ENCODE data around the gene MAP4K2. TPM values are rescaled to one million over a fixed set of nuclear protein-coding genes. Genes with fewer than 3 reads are reported as not detected.

MAP4K2 gene
- total and polyA plus RNA-seq, 2 experiments from 2014 or later: 9.9 to 42.6 TPM

- TF ChIP-seq REST (IDR thresholded peaks at IDR 0.05; ENCODE audit: unreplicated experiment) (no peak), CTCF (conservative IDR thresholded peaks at IDR 0.05; ENCODE audit: low read depth in 2 of 2) (peak; percentile 34 to 52)
- H3K27me3 Mint-ChIP-seq (ENCODE audit: insufficient read depth, low read depth, poor library complexity): peaks cover 19% of the 10 kb centered on the region
- no peak overlapping the region for H3K27ac Mint-ChIP-seq
- Histone ChIP-seq H4K20me1 (replicated peaks; ENCODE audit: insufficient read depth) (no peaks in the 10 kb centered on the region), H3K79me2 (replicated peaks; ENCODE audit: insufficient read depth) (no peaks in the 10 kb centered on the region), H3K9me2 (ENCODE audit: insufficient read depth) (no peaks in the 10 kb centered on the region), H3K27me3 (ENCODE audit: insufficient read depth) (no peaks in the 10 kb centered on the region), H3F3A (replicated peaks; ENCODE audit: low read depth) (peaks cover 8% of the 10 kb centered on the region), H3K4me3 (no peak overlapping the region), H3K4me2 (no peak overlapping the region), H3K27ac (ENCODE audit: low read depth) (no peak overlapping the region), H3K36me3 (ENCODE audit: insufficient read depth) (no peaks in the 10 kb centered on the region), H2AFZ (no peak overlapping the region), H3K4me1 (ENCODE audit: insufficient read depth) (no peaks in the 10 kb centered on the region; the same call in 1 of the 2 replicates)
- H3K9me3 Mint-ChIP-seq: no peaks in the 10 kb centered on the region; the same call in 2 of the 3 replicates
- DNase-seq (ENCODE audit: low spot score): no peak
- H3K4me3 Mint-ChIP-seq: no peak overlapping the region
- peaks cover 14% of the 10 kb centered on the region for H3K4me1 Mint-ChIP-seq
- 0 out of 3 replicates have a peak, but pooled peaks cover 3% of the 10 kb centered on the region for H3K36me3 Mint-ChIP-seq (ENCODE audit: low read depth)
- ATAC-seq: no peak
Observed at GRCh38 chr11:64750361-64751054, 52.5 kb downstream of the MAP4K2 start.

- no peak overlapping the region for H3K4me2 ChIP-seq
- no peak for TF ChIP-seq ZNF114 (CRISPR knock-in tag; IDR thresholded peaks at IDR 0.05)
- no peak for TF ChIP-seq ZNF462 (CRISPR knock-in tag; IDR thresholded peaks at IDR 0.05)
- TF ChIP-seq CTCF (conservative IDR thresholded peaks at IDR 0.05; ENCODE audit: low read depth in 2 of 2): no peak
Observed at GRCh38 chr11:64747961-64748665, 54.9 kb downstream of the MAP4K2 start.

More at GRCh38 chr11:64747961-64748665, 54.9 kb downstream of the MAP4K2 start:
- H3K4me1 Mint-ChIP-seq: peaks cover 15% of the 10 kb centered on the region
- 0 out of 3 replicates have a peak, but pooled peaks cover 3% of the 10 kb centered on the region for H3K36me3 Mint-ChIP-seq (ENCODE audit: low read depth)
- Histone ChIP-seq H3F3A (replicated peaks; ENCODE audit: low read depth) (peaks cover 10% of the 10 kb centered on the region), H4K20me1 (replicated peaks; ENCODE audit: insufficient read depth) (no peaks in the 10 kb centered on the region), H2AFZ (no peak overlapping the region), H3K36me3 (ENCODE audit: insufficient read depth) (no peaks in the 10 kb centered on the region), H3K9me2 (ENCODE audit: insufficient read depth) (no peaks in the 10 kb centered on the region), H3K79me2 (replicated peaks; ENCODE audit: insufficient read depth) (no peaks in the 10 kb centered on the region), H3K27ac (ENCODE audit: low read depth) (no peak overlapping the region), H3K4me3 (no peak overlapping the region), H3K4me1 (ENCODE audit: insufficient read depth) (peaks cover 2% of the 10 kb centered on the region; the same call in 1 of the 2 replicates), H3K27me3 (ENCODE audit: insufficient read depth) (peaks cover 14% of the 10 kb centered on the region)
- no peaks in the 10 kb centered on the region; the same call in 2 of the 3 replicates for H3K9me3 Mint-ChIP-seq
- H3K27me3 Mint-ChIP-seq (ENCODE audit: insufficient read depth, low read depth, poor library complexity): peaks cover 24% of the 10 kb centered on the region
- H3K27ac Mint-ChIP-seq: no peak overlapping the region
- DNase-seq (ENCODE audit: low spot score) (no peak), ATAC-seq (no peak)
- H3K4me3 Mint-ChIP-seq: no peak overlapping the region; the same call in 2 of the 3 replicates
